ENCODE data around the gene ACADM. TPM values are rescaled to one million over a fixed set of nuclear protein-coding genes. Genes with fewer than 3 reads are reported as not detected.
"Not testable (repeated sequence)": the region's sequence is repeated elsewhere in the genome, so short reads cannot be mapped to it uniquely, and the experiment has no call there.

ACADM gene
- total RNA-seq, 1 donor, result 14.8 TPM

DNA sequence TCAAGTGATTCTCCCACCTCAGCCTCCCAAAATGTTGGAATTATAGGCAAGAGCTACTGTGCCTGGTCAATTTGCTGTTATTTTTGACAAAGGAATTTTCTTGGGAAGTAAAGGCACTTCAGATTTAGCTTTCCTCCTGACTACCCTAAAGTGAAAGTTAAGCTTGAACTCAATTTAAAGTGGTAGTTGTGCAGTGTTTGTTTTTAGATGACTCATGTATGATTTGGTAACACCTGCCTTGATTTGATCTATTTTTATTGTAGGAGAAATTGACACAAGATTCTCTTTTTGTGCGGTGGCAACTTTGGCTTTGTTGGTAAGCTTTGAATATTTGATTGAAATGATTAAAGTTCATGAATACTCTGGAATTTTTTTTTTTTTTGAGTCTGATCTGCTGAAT, 66.5 kb downstream of the ACADM start:
- DNase-seq (ENCODE audit: low read depth in 2 of 3, low spot score in 2 of 3), result no peak

DNA sequence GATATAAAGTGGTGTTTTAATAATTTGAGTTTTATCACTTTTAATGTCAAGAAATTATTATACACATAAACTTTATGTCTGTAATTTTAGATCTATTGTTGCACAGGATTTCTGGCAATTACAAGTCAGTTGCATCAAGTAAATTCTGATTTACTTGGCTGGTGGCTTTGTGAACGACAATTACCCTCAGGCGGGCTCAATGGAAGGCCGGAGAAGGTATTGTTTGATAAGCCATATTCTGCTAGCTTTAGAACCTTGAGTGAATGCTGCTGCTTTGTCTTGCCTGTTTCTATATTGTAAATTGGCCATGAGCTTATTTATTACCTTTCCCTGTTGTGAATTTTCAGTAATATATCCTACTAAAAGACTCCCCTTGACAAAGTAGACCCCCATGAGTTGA, 67.6 kb downstream of the ACADM start:
- no peak for DNase-seq (ENCODE audit: low read depth in 2 of 3, low spot score in 2 of 3)

DNA sequence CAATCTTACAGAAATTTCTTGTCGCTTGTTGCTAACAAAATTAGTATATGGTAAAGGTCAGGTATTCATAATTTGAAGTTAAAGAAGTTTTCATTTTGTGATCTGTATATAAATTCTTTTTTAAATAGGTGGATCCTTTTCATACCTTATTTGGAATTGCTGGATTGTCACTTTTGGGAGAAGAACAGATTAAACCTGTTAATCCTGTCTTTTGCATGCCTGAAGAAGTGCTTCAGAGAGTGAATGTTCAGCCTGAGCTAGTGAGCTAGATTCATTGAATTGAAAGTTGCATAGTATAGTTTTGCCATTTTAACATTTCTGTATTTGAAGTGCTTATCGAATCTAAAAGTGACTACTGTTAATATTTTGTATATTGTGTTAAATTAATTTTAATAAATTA, 69.9 kb downstream of the ACADM start:
- DNase-seq (ENCODE audit: low read depth in 2 of 3, low spot score in 2 of 3), result no peak

DNA sequence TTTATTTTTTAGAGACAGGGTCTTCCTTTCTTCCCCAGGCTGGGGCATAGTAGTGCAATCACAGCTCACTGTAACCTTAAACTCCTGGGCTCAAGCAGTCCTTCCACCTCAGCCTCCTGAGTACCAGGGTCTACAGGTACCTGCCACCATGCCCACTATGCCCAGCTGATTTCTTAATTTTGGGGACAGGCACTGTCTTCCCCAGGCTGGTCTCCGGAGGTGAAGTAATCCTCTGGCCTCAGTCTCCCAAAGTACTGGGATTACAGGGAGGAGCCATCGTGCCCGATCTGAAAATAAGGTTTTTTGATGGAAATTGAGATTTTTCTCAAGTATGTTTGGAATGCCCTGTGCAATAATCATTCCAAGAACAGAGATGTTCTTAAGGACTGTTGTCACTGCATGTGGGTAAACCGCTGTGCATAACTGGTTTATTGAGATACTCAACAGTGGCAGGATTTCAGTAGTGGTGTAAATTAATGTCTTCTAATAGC, 71.2 kb downstream of the ACADM start:
- no peak for DNase-seq (ENCODE audit: low read depth in 2 of 3, low spot score in 2 of 3)

DNA sequence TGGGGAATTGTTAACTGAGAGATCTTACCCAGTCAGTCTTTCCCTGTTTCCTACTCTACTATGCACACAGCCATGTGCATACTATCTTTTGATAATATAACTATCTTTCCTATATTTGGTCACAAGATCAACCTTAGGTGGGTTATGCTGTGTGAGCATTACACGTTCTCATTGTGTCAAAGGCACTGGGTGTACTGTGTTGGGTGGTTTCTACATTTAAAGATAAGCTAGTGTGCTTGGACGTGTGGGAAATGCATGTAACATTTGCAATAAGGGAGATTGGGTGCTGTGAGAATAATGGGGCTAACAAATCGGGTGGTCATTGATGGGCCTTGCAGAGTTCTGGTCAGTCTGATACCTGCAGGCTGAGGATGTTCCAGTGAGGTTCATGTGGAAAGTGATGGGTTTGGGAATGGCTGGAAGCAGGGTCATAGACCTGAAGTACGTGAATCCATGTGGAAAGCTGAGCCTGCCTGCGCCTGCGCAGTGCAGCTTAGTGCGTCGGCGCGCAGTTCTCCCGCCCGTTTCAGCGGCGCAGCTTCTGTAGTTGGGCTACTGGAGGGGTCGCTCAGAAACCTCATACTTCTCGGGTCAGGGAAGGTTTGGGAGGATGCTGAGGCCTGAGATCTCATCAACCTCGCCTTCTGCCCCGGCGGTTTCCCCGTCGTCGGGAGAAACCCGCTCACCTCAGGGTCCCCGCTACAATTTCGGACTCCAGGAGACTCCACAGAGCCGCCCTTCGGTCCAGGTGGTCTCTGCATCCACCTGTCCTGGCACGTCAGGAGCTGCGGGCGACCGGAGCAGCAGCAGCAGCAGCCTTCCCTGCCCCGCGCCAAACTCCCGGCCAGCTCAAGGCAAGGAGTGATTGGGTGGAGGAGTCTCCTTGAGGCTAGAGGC, 72.1 kb downstream of the ACADM start, which contains the start of gene MSH4:
Gene MSH4, plus strand, starts transcription at position 507 of the 897 bp plus-strand sequence. Its CDS starts 104 bp downstream, at position 611.
- DNase-seq (ENCODE audit: low read depth in 2 of 3, low spot score in 2 of 3), result no peak

DNA sequence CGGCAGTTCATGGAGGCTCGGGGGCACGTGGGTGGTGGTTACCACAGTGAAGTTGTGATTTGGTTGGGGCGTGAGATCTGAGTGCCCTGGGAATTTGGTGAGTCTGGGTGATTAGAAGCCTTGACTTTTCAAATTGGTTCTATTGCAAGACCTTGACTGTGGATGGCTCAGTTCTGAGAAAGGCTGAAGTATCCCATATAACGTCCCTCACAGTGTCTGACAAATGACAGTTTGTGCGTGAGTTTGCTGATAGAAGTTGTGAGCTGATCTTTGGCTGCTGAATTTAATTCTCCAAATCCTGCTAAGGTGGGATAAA, 72.7 kb downstream of the ACADM start:
- DNase-seq (ENCODE audit: low read depth in 2 of 3, low spot score in 2 of 3), result no peak

DNA sequence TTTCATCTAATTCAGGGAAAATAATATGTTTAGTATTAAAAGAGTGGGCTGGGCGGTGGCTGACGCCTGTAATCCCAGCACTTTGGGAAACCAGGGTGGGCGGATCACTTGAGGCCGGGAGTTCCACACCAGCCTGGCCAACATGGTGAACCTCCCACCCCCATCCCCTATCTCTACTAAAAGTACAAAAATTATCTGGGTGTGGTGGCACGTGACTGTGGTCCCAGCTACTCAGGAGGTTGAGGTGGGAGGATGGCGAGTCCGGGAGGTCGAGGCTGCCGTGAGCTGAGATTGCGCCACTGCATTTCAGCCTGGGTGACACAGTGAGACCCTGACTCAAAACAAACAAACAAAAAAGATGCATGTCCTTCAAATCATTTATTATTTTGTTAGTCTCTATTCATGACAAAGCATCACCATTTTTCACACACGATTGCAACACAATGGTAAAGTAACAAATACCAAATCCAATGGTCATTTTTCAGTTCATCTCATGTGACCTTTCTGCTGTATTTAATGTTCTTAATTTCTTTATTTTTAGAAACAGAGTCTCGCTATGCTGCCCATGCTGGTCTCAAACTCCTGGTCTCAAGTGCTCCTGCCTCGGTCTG, 73.2 kb downstream of the ACADM start:
- DNase-seq (ENCODE audit: low read depth in 2 of 3, low spot score in 2 of 3), result no peak

DNA sequence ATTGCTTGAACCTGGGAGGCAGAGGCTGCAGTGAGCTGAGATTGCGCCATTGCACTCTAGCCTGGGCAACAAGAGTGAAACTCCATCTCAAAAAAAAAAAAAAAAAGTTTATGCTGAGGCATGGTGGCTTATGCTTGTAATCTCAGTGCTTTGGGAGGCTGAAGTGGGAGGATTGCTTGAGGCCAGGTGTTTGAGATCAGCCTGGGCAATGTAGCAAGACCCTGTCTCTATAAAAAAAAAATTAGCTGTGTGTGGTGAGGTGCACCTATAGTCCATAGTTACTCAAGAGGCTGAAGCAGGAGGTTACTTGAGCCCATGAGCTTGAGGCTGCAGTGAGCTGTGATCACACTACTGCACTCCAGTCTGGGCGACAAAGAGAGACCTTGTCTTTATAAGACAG, 77.0 kb downstream of the ACADM start:
- DNase-seq (ENCODE audit: low read depth in 2 of 3, low spot score in 2 of 3), result not testable (repeated sequence)

DNA sequence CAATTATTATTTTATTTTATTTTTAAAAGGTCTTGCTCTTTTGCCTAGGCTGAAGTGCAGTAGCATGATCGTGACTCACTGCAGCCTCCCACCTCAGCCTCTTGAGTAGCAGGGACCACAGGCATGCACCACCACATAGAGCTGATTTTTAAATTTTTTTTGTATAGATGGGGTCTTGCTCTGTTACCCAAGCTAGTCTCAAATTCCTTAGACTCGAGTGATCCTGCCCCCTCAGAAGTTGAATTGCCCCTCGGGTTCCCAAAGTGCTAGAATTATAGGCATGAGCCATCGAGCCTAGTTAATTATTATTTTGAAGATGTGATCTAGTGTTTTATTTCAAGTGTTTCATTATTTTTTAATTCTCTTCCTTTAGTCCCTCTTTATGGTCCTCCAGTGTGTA, 84.4 kb downstream of the ACADM start:
- DNase-seq (ENCODE audit: low read depth in 2 of 3, low spot score in 2 of 3), result no peak

DNA sequence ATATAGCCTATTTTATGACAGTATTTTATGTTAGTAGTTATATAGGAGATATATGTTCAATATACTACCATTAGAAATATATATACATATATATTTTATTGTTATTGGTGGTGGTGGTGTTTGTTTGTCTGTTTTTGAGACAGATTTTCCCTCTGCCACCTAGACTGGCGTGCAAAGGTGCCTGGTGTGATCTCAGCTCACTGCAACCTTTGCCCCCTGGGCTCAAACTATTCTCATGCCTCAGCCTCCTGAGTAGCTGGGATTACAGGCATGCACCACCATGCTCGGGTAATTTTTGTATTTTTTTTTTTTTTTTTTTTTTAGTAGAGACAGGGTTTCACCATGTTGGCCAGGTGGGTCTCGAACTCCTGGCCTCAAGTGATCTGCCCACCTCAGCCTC, 85.6 kb downstream of the ACADM start:
- not testable (repeated sequence) for DNase-seq (ENCODE audit: low read depth in 2 of 3, low spot score in 2 of 3)

DNA sequence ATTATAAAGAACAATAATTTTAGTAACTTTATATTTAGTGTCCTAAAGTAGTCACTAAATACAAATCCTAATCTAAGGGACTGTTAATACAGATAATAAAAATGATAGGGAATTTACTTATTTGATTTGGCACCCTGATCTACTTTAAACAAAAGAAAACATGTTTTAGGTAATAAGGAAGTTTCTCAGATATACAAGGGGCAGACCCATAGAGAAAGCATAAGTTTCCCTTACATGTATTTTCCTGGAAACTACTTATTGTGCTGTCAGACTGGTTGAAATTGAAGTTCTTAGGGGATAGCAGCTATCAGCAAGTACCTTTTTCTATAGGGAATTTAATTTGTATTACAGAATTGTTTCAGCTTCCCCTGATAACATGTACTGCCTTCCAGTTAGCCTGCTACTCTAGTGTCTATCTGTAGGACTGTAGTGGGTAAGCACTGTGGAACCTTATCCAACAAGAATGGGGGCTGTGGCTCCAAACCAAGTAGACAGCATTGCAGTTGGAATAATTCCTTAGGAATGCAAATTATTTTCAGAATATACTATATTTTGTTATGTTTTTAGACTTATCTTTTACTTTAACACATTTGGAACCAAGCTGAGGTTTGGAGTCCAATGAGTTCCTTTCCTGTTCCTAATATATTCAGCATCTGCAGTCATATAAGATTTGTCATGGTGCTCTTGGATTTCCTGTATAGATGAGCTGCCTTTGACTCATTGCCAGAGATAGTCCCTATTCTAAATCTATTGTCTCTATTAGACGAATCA, 86.9 kb downstream of the ACADM start:
- no peak for DNase-seq (ENCODE audit: low read depth in 2 of 3, low spot score in 2 of 3)

DNA sequence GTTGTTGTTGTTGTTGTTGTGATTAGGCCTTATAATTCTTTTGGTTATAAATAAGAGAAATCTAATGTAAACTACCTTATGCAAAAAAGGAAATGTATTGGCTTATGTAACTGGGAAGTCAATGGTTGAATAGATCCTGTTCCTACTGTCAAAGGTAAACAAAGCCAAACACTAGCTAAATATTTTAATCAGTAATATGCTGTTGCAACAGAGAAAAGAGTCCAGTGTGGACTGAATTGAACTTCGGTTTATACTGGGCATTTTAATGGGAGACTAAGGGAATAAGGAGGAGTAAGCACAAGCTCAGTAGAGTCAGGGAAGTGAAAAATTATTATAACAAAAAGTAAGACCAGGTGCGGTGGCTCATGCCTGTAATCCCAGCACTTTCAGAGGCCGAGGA, 87.6 kb downstream of the ACADM start:
- no peak for DNase-seq (ENCODE audit: low read depth in 2 of 3, low spot score in 2 of 3)

Small RNA genes lying within 50 kb of the gene (small RNA-seq; reads per million reads assigned to genes)
- gene SNORD45A, result not detected
- not detected for gene SNORD45B
- gene SNORD45C, result not detected

Other genes starting within 250 kb of the ACADM start
- gene SLC44A5, start 113.6 kb upstream of the ACADM start, total RNA-seq, result 3.5 TPM
- 65.4 TPM for gene RABGGTB, start 61.5 kb downstream of the ACADM start, total RNA-seq
- gene MSH4, start 72.2 kb downstream of the ACADM start, total RNA-seq, result 0.27 TPM
- gene ASB17, start 207.7 kb downstream of the ACADM start, total RNA-seq, result not detected

All from hematopoietic multipotent progenitor cell (in vitro differentiated cells).